Trophoblast cell (in vitro differentiated cells and primary cell): ENCODE results near the gene ALG14.

Experiments
- DNase-seq, 2 donors: peaks; one replicate each; pipeline ENCODE4 v3.0.0-alpha.2; 2016
- H2AFZ ChIP-seq: 2 replicates; pipeline ENCODE4 v1.6.1; 2013; ENCODE audit warnings: low read length, moderate library complexity, mild to moderate bottlenecking; ENCODE audit not compliant: insufficient read depth, poor library complexity
- H2AK5ac ChIP-seq: 2 replicates; pipeline ENCODE4 v1.6.1; 2013; ENCODE audit warnings: mild to moderate bottlenecking, low read length
- H2BK120ac ChIP-seq: 2 replicates; pipeline ENCODE4 v1.6.1; 2013; ENCODE audit warnings: low read length, mild to moderate bottlenecking, moderate library complexity; ENCODE audit not compliant: insufficient read depth, poor library complexity
- H2BK12ac ChIP-seq: 2 replicates; pipeline ENCODE4 v1.6.1; 2013; ENCODE audit warnings: mild to moderate bottlenecking, low read length, moderate library complexity
- H2BK5ac ChIP-seq: 2 replicates; pipeline ENCODE4 v1.6.1; 2013; ENCODE audit warnings: low read length, low read depth, moderate library complexity, mild to moderate bottlenecking; ENCODE audit not compliant: poor library complexity
- H3K14ac ChIP-seq: 2 replicates; pipeline ENCODE4 v1.6.1; 2013; ENCODE audit warnings: mild to moderate bottlenecking, low read length
- H3K18ac ChIP-seq: 2 replicates; pipeline ENCODE4 v1.6.1; 2013; ENCODE audit warnings: mild to moderate bottlenecking, low read length
- H3K23ac ChIP-seq: 2 replicates; pipeline ENCODE4 v1.6.1; 2013; ENCODE audit warnings: low read length
- H3K27ac ChIP-seq: 2 replicates; pipeline ENCODE4 v1.5.1; 2013; ENCODE audit warnings: low read depth, mild to moderate bottlenecking, inconsistent platforms, low read length, moderate library complexity
- H3K27me3 ChIP-seq: 2 replicates; pipeline ENCODE4 v1.6.1; 2013; ENCODE audit warnings: inconsistent platforms, mild to moderate bottlenecking, low read length, moderate library complexity; ENCODE audit not compliant: insufficient read depth
- H3K36me3 ChIP-seq, 2 experiments: 1 replicate in 1 of 2; 2 replicates in 1 of 2; pipeline ENCODE4 v1.6.1; 2013; ENCODE audit warnings: low read length in 2 of 2, mild to moderate bottlenecking in 2 of 2, moderate library complexity in 1 of 2; ENCODE audit not compliant: insufficient read depth in 2 of 2, control insufficient read depth in 1 of 2
- H3K4ac ChIP-seq: 2 replicates; pipeline ENCODE4 v1.6.1; 2013; ENCODE audit warnings: low read depth, mild to moderate bottlenecking, low read length, moderate library complexity
- H3K4me1 ChIP-seq, 2 experiments: 1 replicate in 1 of 2; 2 replicates in 1 of 2; pipeline ENCODE4 v1.6.1; 2013; ENCODE audit warnings: low read length in 2 of 2, mild to moderate bottlenecking in 2 of 2, moderate library complexity in 1 of 2; ENCODE audit not compliant: insufficient read depth in 2 of 2, control insufficient read depth in 1 of 2
- H3K4me2 ChIP-seq: 2 replicates; pipeline ENCODE4 v1.6.1; 2013; ENCODE audit warnings: inconsistent platforms, mild to moderate bottlenecking, low read length, moderate library complexity
- H3K4me3 ChIP-seq: 2 replicates; pipeline ENCODE4 v1.5.1; 2013; ENCODE audit warnings: mild to moderate bottlenecking, low read depth, low read length, inconsistent platforms
- H3K79me1 ChIP-seq: one replicate; pipeline ENCODE4 v1.6.1; 2013; ENCODE audit warnings: low read length
- H3K79me2 ChIP-seq: 2 replicates; pipeline ENCODE4 v1.6.1; 2013; ENCODE audit warnings: low read length, mild to moderate bottlenecking; ENCODE audit not compliant: control insufficient read depth, insufficient read depth, poor library complexity
- H3K9ac ChIP-seq: 2 replicates; pipeline ENCODE4 v1.6.1; 2013; ENCODE audit warnings: mild to moderate bottlenecking, low read length
- H3K9me3 ChIP-seq: 2 replicates; pipeline ENCODE4 v1.6.1; 2013; ENCODE audit warnings: low read depth, mild to moderate bottlenecking, control low read depth, inconsistent platforms, low read length; ENCODE audit not compliant: insufficient read depth
- H4K12ac ChIP-seq: 2 replicates; pipeline ENCODE4 v1.6.1; 2013; ENCODE audit warnings: low read depth, mild to moderate bottlenecking, low read length, moderate library complexity
- H4K8ac ChIP-seq: 2 replicates; pipeline ENCODE4 v1.6.1; 2013; ENCODE audit warnings: low read depth, mild to moderate bottlenecking, low read length, moderate library complexity
- H4K91ac ChIP-seq: one replicate; pipeline ENCODE4 v1.6.1; 2013; ENCODE audit warnings: low read depth, mild to moderate bottlenecking, low read length, moderate library complexity
- WGBS: extraction: QIAGEN DNeasy Blood & Tissue Kit; methylation state at CpG from one replicate; pipeline ENCODE4 v1.1.7; 2013; ENCODE audit warnings: missing lambda C conversion rate; ENCODE audit not compliant: insufficient read length, insufficient coverage; ENCODE audit errors: extremely low coverage; 5-methylcytosine and 5-hydroxymethylcytosine counted together

The ALG14 gene

GRCh38 chr1:95046359-95046758 lies 26.4 kb downstream of the ALG14 start:
- Histone ChIP-seq H2AK5ac (no peak overlapping the region), H3K4me1 (no peaks in the 10 kb centered on the region), H4K8ac (no peak overlapping the region), H3K79me2 (no peaks in the 10 kb centered on the region), H3K14ac (no peak overlapping the region), H3K27me3 (no peaks in the 10 kb centered on the region), H3K9ac (no peak overlapping the region), H4K12ac (no peak overlapping the region), H3K36me3 (no peaks in the 10 kb centered on the region), H4K91ac (no peak overlapping the region), H3K9me3 (no peaks in the 10 kb centered on the region), H3K23ac (no peak overlapping the region), H2BK12ac (no peak overlapping the region), H3K27ac (no peak overlapping the region), H2BK120ac (no peak overlapping the region), H3K4me3 (no peak overlapping the region), H2BK5ac (no peak overlapping the region), H3K18ac (no peak overlapping the region), H2AFZ (no peak overlapping the region), H3K79me1 (no peaks in the 10 kb centered on the region), H3K4me2 (no peak overlapping the region), H3K4ac (no peak overlapping the region)
- no CpG with 5 or more reads among the region's 3 CpGs for WGBS
- DNase-seq: no peak

- H3K4me1 ChIP-seq: peaks cover 3 to 4% of the 10 kb centered on the region in 2 experiments
- no peak overlapping the region for H3K4ac ChIP-seq
- H3K4me3 ChIP-seq: no peak overlapping the region
These were observed 29.4 kb downstream of the ALG14 start for GRCh38 chr1:95043141-95043980.

GRCh38 chr1:95042286-95042685 lies 30.5 kb downstream of the ALG14 start:
- Histone ChIP-seq H3K27ac (no peak overlapping the region), H4K12ac (no peak overlapping the region), H3K4me1 (peaks cover 3 to 4% of the 10 kb centered on the region in 2 experiments), H3K9me3 (no peaks in the 10 kb centered on the region), H3K4ac (no peak overlapping the region), H2BK120ac (no peak overlapping the region), H3K79me2 (no peaks in the 10 kb centered on the region), H3K79me1 (no peaks in the 10 kb centered on the region), H3K9ac (no peak overlapping the region), H3K14ac (no peak overlapping the region), H2BK5ac (no peak overlapping the region), H3K4me2 (no peak overlapping the region), H4K8ac (no peak overlapping the region), H2AK5ac (no peak overlapping the region), H3K27me3 (no peaks in the 10 kb centered on the region), H3K23ac (no peak overlapping the region), H3K4me3 (no peak overlapping the region), H2AFZ (no peak overlapping the region), H3K36me3 (no peaks in the 10 kb centered on the region), H4K91ac (no peak overlapping the region), H2BK12ac (no peak overlapping the region), H3K18ac (no peak overlapping the region)
- WGBS: no CpG with 5 or more reads among the region's 3 CpGs
- no peak for DNase-seq

More at GRCh38 chr1:95043141-95043980, 29.4 kb downstream of the ALG14 start:
- Histone ChIP-seq H3K18ac (no peak overlapping the region), H2AFZ (no peak overlapping the region), H3K27ac (no peak overlapping the region), H3K9ac (no peak overlapping the region), H4K8ac (peak overlapping the region; percentile 29), H3K36me3 (no peaks in the 10 kb centered on the region), H4K12ac (no peak overlapping the region), H3K79me1 (no peaks in the 10 kb centered on the region), H3K4me2 (no peak overlapping the region), H2AK5ac (peak overlapping the region; percentile 29), H3K27me3 (no peaks in the 10 kb centered on the region), H3K14ac (no peak overlapping the region), H2BK120ac (no peak overlapping the region), H3K23ac (no peak overlapping the region), H4K91ac (no peak overlapping the region), H3K79me2 (no peaks in the 10 kb centered on the region), H2BK12ac (peak overlapping the region; percentile 24), H2BK5ac (no peak overlapping the region), H3K9me3 (no peaks in the 10 kb centered on the region)
- 86% methylated on average over 1 of the region's 11 CpGs for WGBS
- peak; percentile 72 to 94 for DNase-seq

GRCh38 chr1:95041491-95042165 lies 31.1 kb downstream of the ALG14 start:
- no peak overlapping the region for H2BK120ac ChIP-seq
- no peaks in the 10 kb centered on the region for H3K27me3 ChIP-seq
- DNase-seq: peak; percentile 27 to 67
- H3K9ac ChIP-seq: no peak overlapping the region
- no peak overlapping the region for H4K8ac ChIP-seq
- H3K4ac ChIP-seq: no peak overlapping the region
- no peak overlapping the region for H2BK5ac ChIP-seq
- no peaks in the 10 kb centered on the region for H3K79me1 ChIP-seq
- H3K9me3 ChIP-seq: no peaks in the 10 kb centered on the region
- H3K23ac ChIP-seq: no peak overlapping the region
- no peak overlapping the region for H3K14ac ChIP-seq
- no peak overlapping the region for H4K91ac ChIP-seq
- H2AK5ac ChIP-seq: no peak overlapping the region
- no peaks in the 10 kb centered on the region for H3K79me2 ChIP-seq
- H3K36me3 ChIP-seq: no peaks in the 10 kb centered on the region
- H2AFZ ChIP-seq: no peak overlapping the region
- no peak overlapping the region for H3K4me2 ChIP-seq
- no CpG with 5 or more reads among the region's 2 CpGs for WGBS
- H3K4me1 ChIP-seq: peaks cover 3 to 4% of the 10 kb centered on the region in 2 experiments
- H4K12ac ChIP-seq: no peak overlapping the region
- no peak overlapping the region for H3K18ac ChIP-seq
- H3K27ac ChIP-seq: no peak overlapping the region
- no peak overlapping the region for H3K4me3 ChIP-seq
- peak overlapping the region; percentile 48 for H2BK12ac ChIP-seq
